Measurements from ENCODE around the gene LYSMD3. TPM values are rescaled to one million over a fixed set of nuclear protein-coding genes. Genes with fewer than 3 reads are reported as not detected.

Gene LYSMD3
- total RNA-seq, 1 donor from 2014 or later = 18.4 TPM

GRCh38 chr5:90529939-90530677 lies 724 bp upstream of the LYSMD3 start:
- TF ChIP-seq, protein P1, sequence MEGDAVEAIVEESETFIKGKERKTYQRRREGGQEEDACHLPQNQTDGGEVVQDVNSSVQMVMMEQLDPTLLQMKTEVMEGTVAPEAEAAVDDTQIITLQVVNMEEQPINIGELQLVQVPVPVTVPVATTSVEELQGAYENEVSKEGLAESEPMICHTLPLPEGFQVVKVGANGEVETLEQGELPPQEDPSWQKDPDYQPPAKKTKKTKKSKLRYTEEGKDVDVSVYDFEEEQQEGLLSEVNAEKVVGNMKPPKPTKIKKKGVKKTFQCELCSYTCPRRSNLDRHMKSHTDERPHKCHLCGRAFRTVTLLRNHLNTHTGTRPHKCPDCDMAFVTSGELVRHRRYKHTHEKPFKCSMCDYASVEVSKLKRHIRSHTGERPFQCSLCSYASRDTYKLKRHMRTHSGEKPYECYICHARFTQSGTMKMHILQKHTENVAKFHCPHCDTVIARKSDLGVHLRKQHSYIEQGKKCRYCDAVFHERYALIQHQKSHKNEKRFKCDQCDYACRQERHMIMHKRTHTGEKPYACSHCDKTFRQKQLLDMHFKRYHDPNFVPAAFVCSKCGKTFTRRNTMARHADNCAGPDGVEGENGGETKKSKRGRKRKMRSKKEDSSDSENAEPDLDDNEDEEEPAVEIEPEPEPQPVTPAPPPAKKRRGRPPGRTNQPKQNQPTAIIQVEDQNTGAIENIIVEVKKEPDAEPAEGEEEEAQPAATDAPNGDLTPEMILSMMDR (IDR thresholded peaks at IDR 0.05) = no peak
- peaks cover 17% of the 10 kb centered on the region for H3K36me3 Mint-ChIP-seq (ENCODE audit: low read depth)
- no peak for DNase-seq
- peak; percentile 41 for ATAC-seq (ENCODE audit: low read depth)
- ChIA-PET CTCF (interaction anchor here (0.6 to 1.7 kb wide), 9 partner anchors 30 to 142 kb away, joined by 3 to 25 read pairs (median 4); partner anchors contain the start of gene CETN3), POLR2A (interaction anchor here (0.6 to 2.6 kb wide), 4 partner anchors 56 to 853 kb away, joined by 4 to 31 read pairs (median 6); partner anchors contain the start of genes ARRDC3, CETN3, MBLAC2 and POLR3G)
- peaks cover 22% of the 10 kb centered on the region for H3K27me3 Mint-ChIP-seq
- H3K9me3 Mint-ChIP-seq = no peaks in the 10 kb centered on the region
- peaks cover 31% of the 10 kb centered on the region for H3K4me1 Mint-ChIP-seq
- peak overlapping the region; percentile 100 for H3K4me3 Mint-ChIP-seq
- peak overlapping the region; percentile 97 for H3K27ac Mint-ChIP-seq
- intact Hi-C loops (cut with micrococcal nuclease) = loop anchor here (1.0 to 5.0 kb wide), 8 partner anchors 21 to 1801 kb away; partner anchors contain the start of genes CETN3, MBLAC2 and POLR3G

DNA sequence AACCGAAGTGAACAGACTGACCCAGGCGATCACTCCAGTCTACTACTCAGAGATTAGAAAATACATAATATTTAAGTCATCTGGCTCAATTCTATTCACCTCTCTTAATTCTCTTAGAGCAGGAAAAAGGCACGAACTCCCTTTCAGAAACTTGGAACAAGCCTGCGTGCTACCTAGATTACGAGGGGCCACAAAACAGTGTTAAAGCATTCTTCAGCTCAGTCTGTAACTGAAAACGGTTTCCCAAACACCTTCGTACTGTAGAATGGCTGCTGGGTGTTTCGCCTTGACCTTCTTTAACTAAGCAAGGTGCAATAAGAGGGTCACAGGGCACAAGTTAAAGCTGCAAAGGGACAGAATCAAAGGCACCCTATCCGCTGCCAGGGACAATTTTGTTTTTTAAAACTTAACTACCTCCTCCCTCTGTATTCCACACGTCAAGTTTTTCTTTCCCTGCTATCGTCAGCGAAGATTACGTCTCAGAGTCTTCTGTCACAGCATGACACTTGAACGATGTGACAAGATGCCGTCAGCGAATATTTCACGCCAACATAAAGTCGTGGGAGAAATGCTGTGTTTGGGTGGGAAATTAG lies 687 bp downstream of the LYSMD3 start:
- DNase-seq (no peak), ATAC-seq (ENCODE audit: low read depth) (no peak)
- ChIA-PET POLR2A (interaction anchor here (1.6 to 2.6 kb wide), 3 partner anchors 54 to 854 kb away, joined by 5 to 31 read pairs (median 10); partner anchors contain the start of genes ARRDC3, CETN3, MBLAC2 and POLR3G), CTCF (interaction anchor here (1.4 kb wide), 1 partner anchor 56 kb away, joined by 3 read pairs; no protein-coding TSS in a partner anchor)
- intact Hi-C loops (cut with micrococcal nuclease) = loop anchor here (1.0 to 5.0 kb wide), 6 partner anchors 23 to 1799 kb away; partner anchors contain the start of genes CETN3, MBLAC2 and POLR3G
- Mint-ChIP-seq H3K9me3 (no peaks in the 10 kb centered on the region), H3K36me3 (ENCODE audit: low read depth) (peaks cover 26% of the 10 kb centered on the region), H3K27ac (peak overlapping the region; percentile 71), H3K4me1 (peaks cover 33% of the 10 kb centered on the region), H3K4me3 (peak overlapping the region; percentile 100), H3K27me3 (peaks cover 13% of the 10 kb centered on the region)
- TF ChIP-seq, protein P1 (IDR thresholded peaks at IDR 0.05) = no peak

GRCh38 chr5:90519081-90519480 lies 10.3 kb downstream of the LYSMD3 start:
- CTCF ChIA-PET = no interaction called here
- H3K27me3 Mint-ChIP-seq = no peaks in the 10 kb centered on the region
- DNase-seq (no peak), ATAC-seq (ENCODE audit: low read depth) (no peak)
- TF ChIP-seq, protein P1 (IDR thresholded peaks at IDR 0.05) = no peak
- H3K4me1 Mint-ChIP-seq = peaks cover 8% of the 10 kb centered on the region
- intact Hi-C loops (cut with micrococcal nuclease) = no loop called here
- H3K9me3 Mint-ChIP-seq = no peaks in the 10 kb centered on the region
- peaks cover 60% of the 10 kb centered on the region for H3K36me3 Mint-ChIP-seq (ENCODE audit: low read depth)
- H3K27ac Mint-ChIP-seq = no peak overlapping the region
- H3K4me3 Mint-ChIP-seq = no peak overlapping the region
- POLR2A ChIA-PET = no interaction called here

DNA sequence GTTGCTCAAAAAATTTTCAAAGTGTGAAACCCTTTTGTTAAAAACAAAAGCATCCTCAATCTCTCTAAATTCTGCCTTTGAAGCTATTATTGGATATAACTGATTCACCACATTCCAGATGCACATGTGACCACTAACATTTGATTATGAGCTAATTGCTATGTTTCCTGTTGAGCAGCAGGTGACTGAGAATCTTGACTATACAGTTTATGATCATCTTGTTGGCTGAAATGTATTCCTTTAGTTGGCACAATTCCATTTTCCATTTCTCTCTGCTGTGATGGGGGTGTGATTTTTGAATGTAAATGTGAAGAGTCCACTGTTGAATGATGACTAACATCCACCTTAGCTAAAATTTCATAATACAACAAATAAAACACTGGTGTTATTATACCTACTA lies 10.7 kb downstream of the LYSMD3 start:
- Mint-ChIP-seq H3K9me3 (no peaks in the 10 kb centered on the region), H3K4me1 (peaks cover 8% of the 10 kb centered on the region), H3K27me3 (no peaks in the 10 kb centered on the region), H3K36me3 (ENCODE audit: low read depth) (peaks cover 57% of the 10 kb centered on the region), H3K27ac (no peak overlapping the region), H3K4me3 (no peak overlapping the region)
- TF ChIP-seq, protein P1 (IDR thresholded peaks at IDR 0.05) = no peak
- intact Hi-C loops (cut with micrococcal nuclease) = no loop called here
- no peak for DNase-seq
- ChIA-PET POLR2A (no interaction called here), CTCF (no interaction called here)
- ATAC-seq (ENCODE audit: low read depth) = no peak

DNA sequence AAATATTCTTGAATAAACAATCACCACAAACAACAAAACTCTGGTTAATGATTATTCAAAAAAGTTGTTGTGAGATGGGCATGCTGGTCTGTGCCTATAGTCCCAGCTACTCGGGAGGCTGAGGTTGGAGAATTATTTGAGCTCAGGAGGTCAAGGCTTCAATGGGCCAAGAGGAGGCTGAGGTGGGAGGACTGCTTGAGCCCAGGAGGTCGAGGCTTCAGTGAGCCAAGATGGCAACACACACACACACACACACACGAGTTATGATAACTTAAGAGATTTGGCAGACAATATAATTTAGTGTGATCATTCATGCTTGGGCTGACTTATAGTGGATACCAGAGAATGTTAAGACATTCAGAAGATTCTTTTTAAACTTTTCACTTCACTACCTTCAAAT lies 14.9 kb downstream of the LYSMD3 start:
- H3K4me3 Mint-ChIP-seq = no peak overlapping the region
- intact Hi-C loops (cut with micrococcal nuclease) = no loop called here

More for the DNA sequence above, 14.9 kb downstream of the LYSMD3 start:
- peaks cover 4% of the 10 kb centered on the region for H3K4me1 Mint-ChIP-seq
- DNase-seq (no peak), ATAC-seq (ENCODE audit: low read depth) (no peak)
- TF ChIP-seq, protein P1 (IDR thresholded peaks at IDR 0.05) = no peak
- CTCF ChIA-PET = no interaction called here
- no peak overlapping the region for H3K27ac Mint-ChIP-seq
- no peaks in the 10 kb centered on the region for H3K27me3 Mint-ChIP-seq
- H3K36me3 Mint-ChIP-seq (ENCODE audit: low read depth) = peaks cover 21% of the 10 kb centered on the region
- no peaks in the 10 kb centered on the region for H3K9me3 Mint-ChIP-seq
- POLR2A ChIA-PET = no interaction called here

Data from activated B cell treated with CpG ODN at 0.5 μM for 24 hours (primary cell).